Neural progenitor cell (in vitro differentiated cells): ENCODE measurements around the gene ITIH5. TPM values are rescaled to one million over a fixed set of nuclear protein-coding genes. Genes with fewer than 3 reads are reported as not detected.

Source experiments
- DNase-seq: peaks from one replicate; pipeline ENCODE4 v3.0.0-alpha.2; 2016; ENCODE audit warnings: low spot score
- H2AFZ ChIP-seq: fragments of 200-600 bp; sonication (generic); replicated peaks from 2 replicates; pipeline ENCODE4 v1.6.1; 2016; ENCODE audit warnings: antibody characterized with exemption
- H3F3A ChIP-seq: fragments of 200-600 bp; sonication (generic); 2 replicates; pipeline ENCODE4 v1.6.1; 2016; ENCODE audit warnings: antibody characterized with exemption, low read depth
- H3K27ac ChIP-seq: fragments of 200-600 bp; sonication (generic); 2 replicates; pipeline ENCODE4 v1.5.1; 2016; ENCODE audit warnings: mild to moderate bottlenecking
- H3K27me3 ChIP-seq: fragments of 200-600 bp; sonication (generic); 2 replicates; pipeline ENCODE4 v1.6.1; 2016; ENCODE audit warnings: mild to moderate bottlenecking, moderate library complexity
- H3K36me3 ChIP-seq: fragments of 200-600 bp; sonication (generic); 2 replicates; pipeline ENCODE4 v1.5.1; 2016
- H3K4me1 ChIP-seq: fragments of 200-600 bp; sonication (generic); 2 replicates; pipeline ENCODE4 v1.6.1; 2016; ENCODE audit warnings: mixed run types
- H3K4me2 ChIP-seq: fragments of 200-600 bp; sonication (generic); 2 replicates; pipeline ENCODE4 v1.6.1; 2016
- H3K4me3 ChIP-seq: fragments of 200-600 bp; sonication (generic); 2 replicates; pipeline ENCODE4 v1.5.1; 2016
- H3K79me2 ChIP-seq: fragments of 200-600 bp; sonication (generic); 2 replicates; pipeline ENCODE4 v1.6.1; 2016; ENCODE audit warnings: low read depth
- H3K9ac ChIP-seq: fragments of 200-600 bp; sonication (generic); 2 replicates; pipeline ENCODE4 v1.6.1; 2016
- H3K9me3 ChIP-seq: fragments of 200-600 bp; sonication (generic); 2 replicates; pipeline ENCODE4 v1.5.1; 2016; ENCODE audit warnings: low read depth
- H4K20me1 ChIP-seq: fragments of 200-600 bp; sonication (generic); 2 replicates; pipeline ENCODE4 v1.6.1; 2016; ENCODE audit warnings: low read depth
- H3K27ac Mint-ChIP-seq: 3 replicates; pipeline ENCODE4 v1.8.0; 2021; ENCODE audit warnings: mixed read lengths
- H3K27me3 Mint-ChIP-seq: 2 replicates; pipeline ENCODE4 v1.8.0; 2022; ENCODE audit warnings: low read depth, mild to moderate bottlenecking, inconsistent platforms, moderate library complexity, mixed read lengths; ENCODE audit not compliant: insufficient read depth
- H3K36me3 Mint-ChIP-seq: 3 replicates; pipeline ENCODE4 v1.8.0; 2021; ENCODE audit warnings: mixed read lengths
- H3K4me1 Mint-ChIP-seq: 3 replicates; pipeline ENCODE4 v1.8.0; 2021; ENCODE audit warnings: mixed read lengths
- H3K4me3 Mint-ChIP-seq: 3 replicates; pipeline ENCODE4 v1.8.0; 2021; ENCODE audit warnings: mild to moderate bottlenecking, moderate library complexity, mixed read lengths
- H3K9me3 Mint-ChIP-seq: 3 replicates; pipeline ENCODE4 v1.8.0; 2020; ENCODE audit warnings: mixed read lengths
- CTCF ChIP-seq: fragments of 200-600 bp; sonication (generic); IDR thresholded peaks from 2 replicates; pipeline ENCODE4 v1.5.1; 2017; ENCODE audit warnings: antibody characterized with exemption, mild to moderate bottlenecking
- EZH2 ChIP-seq: fragments of 200-600 bp; sonication (generic); IDR thresholded peaks from 2 replicates; pipeline ENCODE4 v1.6.1; 2017; ENCODE audit warnings: antibody characterized with exemption, mild to moderate bottlenecking, moderate library complexity
- EZH2phosphoT487 ChIP-seq: fragments of 200-600 bp; sonication (generic); IDR thresholded peaks from 2 replicates; pipeline ENCODE4 v1.6.1; 2017; ENCODE audit warnings: antibody characterized with exemption
- total RNA-seq: library from RNA; depleted of rRNA; stranded (reverse); fragments of >200 nt; gene quantifications from 2 replicates; pipeline ENCODE4 v1.2.3, GENCODE V29; 2015; ENCODE audit warnings: low replicate concordance

The ITIH5 gene
- total RNA-seq, 1 donor from 2014 or later: 1.1 TPM

- H3K27me3 Mint-ChIP-seq: peaks cover 2% of the 10 kb centered on the region
- Histone ChIP-seq H2AFZ (no peak overlapping the region), H3K4me2 (no peak overlapping the region), H3K4me3 (no peak overlapping the region), H3K4me1 (no peaks in the 10 kb centered on the region), H3K9ac (no peak overlapping the region), H3K36me3 (no peaks in the 10 kb centered on the region), H3K9me3 (no peaks in the 10 kb centered on the region), H3F3A (no peaks in the 10 kb centered on the region), H4K20me1 (no peaks in the 10 kb centered on the region), H3K79me2 (no peaks in the 10 kb centered on the region), H3K27ac (no peak overlapping the region), H3K27me3 (no peaks in the 10 kb centered on the region)
- H3K36me3 Mint-ChIP-seq: no peaks in the 10 kb centered on the region
- no peak overlapping the region for H3K4me3 Mint-ChIP-seq
- DNase-seq: no peak
- peaks cover 6% of the 10 kb centered on the region for H3K4me1 Mint-ChIP-seq
- H3K27ac Mint-ChIP-seq: no peak overlapping the region
- no peaks in the 10 kb centered on the region for H3K9me3 Mint-ChIP-seq
- TF ChIP-seq CTCF: no peak
- TF ChIP-seq EZH2phosphoT487: no peak
- TF ChIP-seq EZH2: no peak
Measured at GRCh38 chr10:7523656-7524055, 143.1 kb downstream of the ITIH5 start.

- H3K27ac Mint-ChIP-seq: no peak overlapping the region
- no peak overlapping the region for H3K9ac ChIP-seq
- DNase-seq: peak; percentile 28
- H3K36me3 ChIP-seq: no peaks in the 10 kb centered on the region
- H3K9me3 ChIP-seq: no peaks in the 10 kb centered on the region
- no peak for TF ChIP-seq CTCF
- no peak for TF ChIP-seq EZH2
- TF ChIP-seq EZH2phosphoT487: no peak
- no peaks in the 10 kb centered on the region for H3K36me3 Mint-ChIP-seq
- no peaks in the 10 kb centered on the region for H3K27me3 ChIP-seq
- H3K4me1 Mint-ChIP-seq: peaks cover 7% of the 10 kb centered on the region
- no peak overlapping the region for H3K27ac ChIP-seq
- no peak overlapping the region for H2AFZ ChIP-seq
- no peaks in the 10 kb centered on the region for H3K4me1 ChIP-seq
- no peaks in the 10 kb centered on the region for H3K9me3 Mint-ChIP-seq
- H3F3A ChIP-seq: no peaks in the 10 kb centered on the region
- H3K27me3 Mint-ChIP-seq: peaks cover 3% of the 10 kb centered on the region
- no peaks in the 10 kb centered on the region for H3K79me2 ChIP-seq
- H3K4me2 ChIP-seq: no peak overlapping the region
- no peaks in the 10 kb centered on the region for H4K20me1 ChIP-seq
- no peak overlapping the region for H3K4me3 Mint-ChIP-seq
- H3K4me3 ChIP-seq: no peak overlapping the region
Measured at GRCh38 chr10:7520507-7521485, 146.0 kb downstream of the ITIH5 start.

GRCh38 chr10:7519351-7519750, 147.4 kb downstream of the ITIH5 start:
- no peak overlapping the region for H3K27ac Mint-ChIP-seq
- H3K27me3 ChIP-seq: no peaks in the 10 kb centered on the region
- H3K4me1 Mint-ChIP-seq: peaks cover 17% of the 10 kb centered on the region
- no peaks in the 10 kb centered on the region for H3K4me1 ChIP-seq
- H3K9me3 ChIP-seq: no peaks in the 10 kb centered on the region
- H3K36me3 ChIP-seq: no peaks in the 10 kb centered on the region
- no peak overlapping the region for H2AFZ ChIP-seq
- H4K20me1 ChIP-seq: no peaks in the 10 kb centered on the region
- H3K4me3 ChIP-seq: no peak overlapping the region
- no peak overlapping the region for H3K4me2 ChIP-seq
- no peak overlapping the region for H3K4me3 Mint-ChIP-seq
- TF ChIP-seq EZH2phosphoT487 (no peak), CTCF (no peak), EZH2 (no peak)
- H3K79me2 ChIP-seq: no peaks in the 10 kb centered on the region
- H3K27me3 Mint-ChIP-seq: peaks cover 3% of the 10 kb centered on the region
- DNase-seq: no peak
- no peaks in the 10 kb centered on the region for H3F3A ChIP-seq
- H3K9me3 Mint-ChIP-seq: no peaks in the 10 kb centered on the region
- no peak overlapping the region for H3K27ac ChIP-seq
- H3K36me3 Mint-ChIP-seq: no peaks in the 10 kb centered on the region
- no peak overlapping the region for H3K9ac ChIP-seq
